ENCODE measurements around the gene H3-3A. TPM values are rescaled to one million over a fixed set of nuclear protein-coding genes. Genes with fewer than 3 reads are reported as not detected.

Gene H3-3A
- total and polyA plus RNA-seq, 2 experiments from 2014 or later, result 913 to 2,407 TPM

DNA sequence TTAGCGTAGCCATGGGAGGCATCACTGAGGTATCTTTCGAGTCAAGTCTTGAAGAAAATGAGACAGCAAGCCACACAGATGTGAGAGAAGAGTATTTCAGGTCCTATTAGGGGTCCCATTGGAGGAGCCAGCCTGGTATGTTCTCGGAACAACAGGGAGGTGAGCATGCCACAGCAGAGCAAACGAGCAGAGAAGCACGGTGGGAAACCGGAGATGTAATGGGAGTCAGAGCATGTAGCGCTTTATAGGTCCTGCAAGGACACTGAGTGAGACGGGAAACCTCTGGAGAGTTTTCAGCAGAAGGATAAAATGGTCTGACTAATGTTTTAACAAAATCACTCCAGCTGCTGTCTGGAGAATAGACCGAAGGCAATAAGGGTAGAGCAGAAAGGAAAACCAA, 15.9 kb downstream of the H3-3A start:
- TF ChIP-seq, protein P1, sequence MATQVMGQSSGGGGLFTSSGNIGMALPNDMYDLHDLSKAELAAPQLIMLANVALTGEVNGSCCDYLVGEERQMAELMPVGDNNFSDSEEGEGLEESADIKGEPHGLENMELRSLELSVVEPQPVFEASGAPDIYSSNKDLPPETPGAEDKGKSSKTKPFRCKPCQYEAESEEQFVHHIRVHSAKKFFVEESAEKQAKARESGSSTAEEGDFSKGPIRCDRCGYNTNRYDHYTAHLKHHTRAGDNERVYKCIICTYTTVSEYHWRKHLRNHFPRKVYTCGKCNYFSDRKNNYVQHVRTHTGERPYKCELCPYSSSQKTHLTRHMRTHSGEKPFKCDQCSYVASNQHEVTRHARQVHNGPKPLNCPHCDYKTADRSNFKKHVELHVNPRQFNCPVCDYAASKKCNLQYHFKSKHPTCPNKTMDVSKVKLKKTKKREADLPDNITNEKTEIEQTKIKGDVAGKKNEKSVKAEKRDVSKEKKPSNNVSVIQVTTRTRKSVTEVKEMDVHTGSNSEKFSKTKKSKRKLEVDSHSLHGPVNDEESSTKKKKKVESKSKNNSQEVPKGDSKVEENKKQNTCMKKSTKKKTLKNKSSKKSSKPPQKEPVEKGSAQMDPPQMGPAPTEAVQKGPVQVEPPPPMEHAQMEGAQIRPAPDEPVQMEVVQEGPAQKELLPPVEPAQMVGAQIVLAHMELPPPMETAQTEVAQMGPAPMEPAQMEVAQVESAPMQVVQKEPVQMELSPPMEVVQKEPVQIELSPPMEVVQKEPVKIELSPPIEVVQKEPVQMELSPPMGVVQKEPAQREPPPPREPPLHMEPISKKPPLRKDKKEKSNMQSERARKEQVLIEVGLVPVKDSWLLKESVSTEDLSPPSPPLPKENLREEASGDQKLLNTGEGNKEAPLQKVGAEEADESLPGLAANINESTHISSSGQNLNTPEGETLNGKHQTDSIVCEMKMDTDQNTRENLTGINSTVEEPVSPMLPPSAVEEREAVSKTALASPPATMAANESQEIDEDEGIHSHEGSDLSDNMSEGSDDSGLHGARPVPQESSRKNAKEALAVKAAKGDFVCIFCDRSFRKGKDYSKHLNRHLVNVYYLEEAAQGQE (IDR thresholded peaks at IDR 0.05; ENCODE audit: unreplicated experiment), result no peak
- TF ChIP-seq EZH2 (IDR thresholded peaks at IDR 0.05; ENCODE audit: low read depth, unreplicated experiment), result no peak
- TF ChIP-seq EZH2phosphoT487 (IDR thresholded peaks at IDR 0.05; ENCODE audit: unreplicated experiment), result no peak
- TF ChIP-seq, protein P2, sequence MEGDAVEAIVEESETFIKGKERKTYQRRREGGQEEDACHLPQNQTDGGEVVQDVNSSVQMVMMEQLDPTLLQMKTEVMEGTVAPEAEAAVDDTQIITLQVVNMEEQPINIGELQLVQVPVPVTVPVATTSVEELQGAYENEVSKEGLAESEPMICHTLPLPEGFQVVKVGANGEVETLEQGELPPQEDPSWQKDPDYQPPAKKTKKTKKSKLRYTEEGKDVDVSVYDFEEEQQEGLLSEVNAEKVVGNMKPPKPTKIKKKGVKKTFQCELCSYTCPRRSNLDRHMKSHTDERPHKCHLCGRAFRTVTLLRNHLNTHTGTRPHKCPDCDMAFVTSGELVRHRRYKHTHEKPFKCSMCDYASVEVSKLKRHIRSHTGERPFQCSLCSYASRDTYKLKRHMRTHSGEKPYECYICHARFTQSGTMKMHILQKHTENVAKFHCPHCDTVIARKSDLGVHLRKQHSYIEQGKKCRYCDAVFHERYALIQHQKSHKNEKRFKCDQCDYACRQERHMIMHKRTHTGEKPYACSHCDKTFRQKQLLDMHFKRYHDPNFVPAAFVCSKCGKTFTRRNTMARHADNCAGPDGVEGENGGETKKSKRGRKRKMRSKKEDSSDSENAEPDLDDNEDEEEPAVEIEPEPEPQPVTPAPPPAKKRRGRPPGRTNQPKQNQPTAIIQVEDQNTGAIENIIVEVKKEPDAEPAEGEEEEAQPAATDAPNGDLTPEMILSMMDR (conservative IDR thresholded peaks at IDR 0.05; ENCODE audit: low read depth in 2 of 2), result no peak
- no peak for TF ChIP-seq JUNB (IDR thresholded peaks at IDR 0.05; ENCODE audit: unreplicated experiment)
- no peak for TF ChIP-seq STAT1 (IDR thresholded peaks at IDR 0.05; ENCODE audit: unreplicated experiment)
- TF ChIP-seq NANOG (IDR thresholded peaks at IDR 0.05; ENCODE audit: borderline replicate concordance), result no peak
- no peak for TF ChIP-seq ZNF331 (CRISPR knock-in tag; IDR thresholded peaks at IDR 0.05; ENCODE audit: low read depth)
- TF ChIP-seq ZNF114 (CRISPR knock-in tag; IDR thresholded peaks at IDR 0.05), result no peak
- no peak for TF ChIP-seq CREB1 (CRISPR knock-in tag; IDR thresholded peaks at IDR 0.05; ENCODE audit: low read depth)
- TF ChIP-seq POLR2AphosphoS5 (IDR thresholded peaks at IDR 0.05; ENCODE audit: low read depth), result no peak
- TF ChIP-seq, protein P3, sequence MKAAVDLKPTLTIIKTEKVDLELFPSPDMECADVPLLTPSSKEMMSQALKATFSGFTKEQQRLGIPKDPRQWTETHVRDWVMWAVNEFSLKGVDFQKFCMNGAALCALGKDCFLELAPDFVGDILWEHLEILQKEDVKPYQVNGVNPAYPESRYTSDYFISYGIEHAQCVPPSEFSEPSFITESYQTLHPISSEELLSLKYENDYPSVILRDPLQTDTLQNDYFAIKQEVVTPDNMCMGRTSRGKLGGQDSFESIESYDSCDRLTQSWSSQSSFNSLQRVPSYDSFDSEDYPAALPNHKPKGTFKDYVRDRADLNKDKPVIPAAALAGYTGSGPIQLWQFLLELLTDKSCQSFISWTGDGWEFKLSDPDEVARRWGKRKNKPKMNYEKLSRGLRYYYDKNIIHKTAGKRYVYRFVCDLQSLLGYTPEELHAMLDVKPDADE (IDR thresholded peaks at IDR 0.05), result no peak
- Mint-ChIP-seq H3K9me3 (peaks cover 3% of the 10 kb centered on the region; the same call in 1 of the 3 replicates), H3K36me3 (ENCODE audit: low read depth) (peaks cover 13% of the 10 kb centered on the region), H3K4me1 (peaks cover 3% of the 10 kb centered on the region), H3K4me3 (no peak overlapping the region), H3K27me3 (ENCODE audit: insufficient read depth, low read depth, poor library complexity) (peaks cover 22% of the 10 kb centered on the region), H3K27ac (no peak overlapping the region)
- no peak overlapping the region for H3K4me3 ChIP-seq
- peaks cover 4% of the 10 kb centered on the region for H4K20me1 ChIP-seq (replicated peaks; ENCODE audit: insufficient read depth)
- peaks cover 4% of the 10 kb centered on the region; the same call in 1 of the 2 replicates for H3K4me1 ChIP-seq (ENCODE audit: insufficient read depth)
- no peak overlapping the region for H3K27ac ChIP-seq (ENCODE audit: low read depth)
- H2AFZ ChIP-seq, result no peak overlapping the region
- ATAC-seq (no peak), DNase-seq (ENCODE audit: low spot score) (no peak)
- no peak overlapping the region for H3K4me2 ChIP-seq
- no peaks in the 10 kb centered on the region for H3K36me3 ChIP-seq (ENCODE audit: insufficient read depth)
- H3K79me2 ChIP-seq (replicated peaks; ENCODE audit: insufficient read depth), result no peaks in the 10 kb centered on the region
- H3F3A ChIP-seq (replicated peaks; ENCODE audit: low read depth), result peaks cover 15% of the 10 kb centered on the region
- no peaks in the 10 kb centered on the region for H3K9me2 ChIP-seq (ENCODE audit: insufficient read depth)
- H3K27me3 ChIP-seq (ENCODE audit: insufficient read depth), result peaks cover 18% of the 10 kb centered on the region

All from GM23338 (cell line).